ENCODE results near the gene HEATR5A. TPM values are rescaled to one million over a fixed set of nuclear protein-coding genes. Genes with fewer than 3 reads are reported as not detected.

The HEATR5A gene
- total RNA-seq, 1 donor from 2014 or later, result 14.1 TPM

DNA sequence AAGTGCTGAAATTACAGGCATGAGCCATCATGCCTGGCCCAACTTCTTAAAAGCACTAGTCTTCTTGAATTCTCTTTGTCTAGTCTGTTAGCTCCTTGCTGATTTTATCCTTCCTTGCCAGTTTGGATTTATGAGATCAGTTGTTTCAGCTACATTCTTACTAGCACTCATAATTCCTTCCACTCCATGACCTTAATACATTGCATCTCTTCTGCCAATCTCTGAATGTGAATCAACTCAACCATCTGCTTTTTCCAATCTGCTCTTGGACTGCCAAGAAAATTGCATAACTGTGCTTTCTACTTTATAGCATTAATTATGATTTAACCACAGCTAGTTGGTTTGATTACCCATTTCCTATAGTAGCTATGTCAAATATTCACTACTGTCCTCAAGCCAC, 14.9 kb upstream of the HEATR5A start:
- no peak overlapping the region for H3K27ac Mint-ChIP-seq (ENCODE audit: unreplicated experiment)
- DNase-seq, result no peak
- TF ChIP-seq, protein P1, sequence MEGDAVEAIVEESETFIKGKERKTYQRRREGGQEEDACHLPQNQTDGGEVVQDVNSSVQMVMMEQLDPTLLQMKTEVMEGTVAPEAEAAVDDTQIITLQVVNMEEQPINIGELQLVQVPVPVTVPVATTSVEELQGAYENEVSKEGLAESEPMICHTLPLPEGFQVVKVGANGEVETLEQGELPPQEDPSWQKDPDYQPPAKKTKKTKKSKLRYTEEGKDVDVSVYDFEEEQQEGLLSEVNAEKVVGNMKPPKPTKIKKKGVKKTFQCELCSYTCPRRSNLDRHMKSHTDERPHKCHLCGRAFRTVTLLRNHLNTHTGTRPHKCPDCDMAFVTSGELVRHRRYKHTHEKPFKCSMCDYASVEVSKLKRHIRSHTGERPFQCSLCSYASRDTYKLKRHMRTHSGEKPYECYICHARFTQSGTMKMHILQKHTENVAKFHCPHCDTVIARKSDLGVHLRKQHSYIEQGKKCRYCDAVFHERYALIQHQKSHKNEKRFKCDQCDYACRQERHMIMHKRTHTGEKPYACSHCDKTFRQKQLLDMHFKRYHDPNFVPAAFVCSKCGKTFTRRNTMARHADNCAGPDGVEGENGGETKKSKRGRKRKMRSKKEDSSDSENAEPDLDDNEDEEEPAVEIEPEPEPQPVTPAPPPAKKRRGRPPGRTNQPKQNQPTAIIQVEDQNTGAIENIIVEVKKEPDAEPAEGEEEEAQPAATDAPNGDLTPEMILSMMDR (IDR thresholded peaks at IDR 0.05; ENCODE audit: partially characterized antibody, unreplicated experiment), result no peak
- no peaks in the 10 kb centered on the region for H3K27me3 Mint-ChIP-seq (ENCODE audit: unreplicated experiment)
- H3K4me1 Mint-ChIP-seq (ENCODE audit: low read depth, unreplicated experiment), result no peaks in the 10 kb centered on the region
- peaks cover 12% of the 10 kb centered on the region for H3K36me3 Mint-ChIP-seq (ENCODE audit: unreplicated experiment)
- H3K9me3 Mint-ChIP-seq (ENCODE audit: unreplicated experiment), result no peaks in the 10 kb centered on the region
- no peak overlapping the region for H3K4me3 Mint-ChIP-seq (ENCODE audit: unreplicated experiment)

DNA sequence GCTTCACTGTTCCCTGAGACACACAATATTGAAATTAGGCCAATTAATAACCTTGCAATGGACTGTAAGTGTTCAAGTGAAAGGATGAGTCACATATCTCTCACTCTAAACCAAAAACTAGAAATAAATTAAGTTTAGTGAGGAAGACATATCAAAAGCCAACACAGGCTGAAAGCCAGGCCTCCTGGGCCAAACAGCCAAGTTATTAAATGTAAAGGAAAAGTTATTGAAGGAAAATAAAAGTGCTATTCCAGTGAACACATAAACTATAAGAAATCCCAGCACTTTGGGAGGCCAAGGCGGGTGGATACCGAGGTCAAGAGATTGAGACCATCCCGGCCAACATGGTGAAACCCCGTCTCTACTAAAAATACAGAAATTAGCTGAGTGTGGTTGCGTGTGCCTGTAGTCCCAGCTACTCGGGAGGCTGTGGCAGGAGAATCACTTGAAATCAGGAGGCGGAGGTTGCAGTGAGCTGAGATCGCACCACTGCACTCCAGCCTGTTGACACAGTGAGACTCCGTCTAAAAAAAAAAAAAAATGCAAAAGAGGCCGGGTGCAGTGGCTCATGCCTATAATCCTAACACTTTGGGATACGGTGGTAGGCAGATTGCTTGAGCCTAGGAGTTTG, 10.4 kb upstream of the HEATR5A start:
- H3K4me1 Mint-ChIP-seq (ENCODE audit: low read depth, unreplicated experiment), result no peaks in the 10 kb centered on the region
- H3K27ac Mint-ChIP-seq (ENCODE audit: unreplicated experiment), result no peak overlapping the region
- no peaks in the 10 kb centered on the region for H3K27me3 Mint-ChIP-seq (ENCODE audit: unreplicated experiment)
- H3K9me3 Mint-ChIP-seq (ENCODE audit: unreplicated experiment), result no peaks in the 10 kb centered on the region
- H3K36me3 Mint-ChIP-seq (ENCODE audit: unreplicated experiment), result peaks cover 7% of the 10 kb centered on the region
- H3K4me3 Mint-ChIP-seq (ENCODE audit: unreplicated experiment), result no peak overlapping the region
- TF ChIP-seq, protein P1 (IDR thresholded peaks at IDR 0.05; ENCODE audit: partially characterized antibody, unreplicated experiment), result no peak
- no peak for DNase-seq

DNA sequence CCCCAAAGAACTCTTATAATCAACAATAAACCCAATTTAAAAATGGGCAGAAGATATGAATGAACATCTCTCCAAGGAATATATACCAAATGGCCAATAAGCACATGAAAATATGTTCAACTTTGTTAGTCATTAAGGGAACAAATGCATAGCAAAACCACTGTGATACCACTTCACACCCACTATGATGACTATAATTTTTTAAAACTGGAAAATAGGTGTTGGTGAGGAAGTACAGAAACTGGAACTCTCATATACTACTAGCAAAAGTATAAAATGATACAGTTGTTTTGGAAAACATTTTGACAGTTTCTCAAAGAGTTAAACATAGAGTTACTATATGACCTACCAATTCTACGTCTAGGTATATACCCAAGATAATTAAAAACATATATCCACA, 9.4 kb upstream of the HEATR5A start:
- Mint-ChIP-seq H3K36me3 (ENCODE audit: unreplicated experiment) (peaks cover 7% of the 10 kb centered on the region), H3K27ac (ENCODE audit: unreplicated experiment) (no peak overlapping the region), H3K4me1 (ENCODE audit: low read depth, unreplicated experiment) (no peaks in the 10 kb centered on the region), H3K9me3 (ENCODE audit: unreplicated experiment) (no peaks in the 10 kb centered on the region), H3K4me3 (ENCODE audit: unreplicated experiment) (no peak overlapping the region), H3K27me3 (ENCODE audit: unreplicated experiment) (no peaks in the 10 kb centered on the region)
- DNase-seq, result no peak
- TF ChIP-seq, protein P1 (IDR thresholded peaks at IDR 0.05; ENCODE audit: partially characterized antibody, unreplicated experiment), result no peak

DNA sequence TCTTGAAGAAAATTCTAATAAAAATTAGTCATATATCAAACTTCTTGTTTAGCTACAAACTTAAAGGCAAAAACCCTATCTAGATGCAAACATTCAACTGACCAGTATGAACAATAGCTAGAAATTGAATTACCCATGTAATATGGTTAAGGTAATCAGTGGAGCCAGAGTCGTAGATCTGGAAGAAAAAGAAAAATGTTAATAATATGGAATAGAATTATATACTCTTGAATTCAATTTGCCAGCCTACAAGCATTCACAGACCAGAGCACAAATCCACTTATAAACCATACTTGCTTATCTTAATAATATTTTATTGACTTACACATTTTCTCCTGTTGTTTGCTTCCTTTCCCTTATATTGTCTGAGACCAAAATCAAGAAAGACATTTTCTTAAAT, 7.7 kb upstream of the HEATR5A start:
- Mint-ChIP-seq H3K27ac (ENCODE audit: unreplicated experiment) (no peak overlapping the region), H3K36me3 (ENCODE audit: unreplicated experiment) (peaks cover 7% of the 10 kb centered on the region), H3K9me3 (ENCODE audit: unreplicated experiment) (no peaks in the 10 kb centered on the region), H3K4me3 (ENCODE audit: unreplicated experiment) (no peak overlapping the region), H3K4me1 (ENCODE audit: low read depth, unreplicated experiment) (no peaks in the 10 kb centered on the region), H3K27me3 (ENCODE audit: unreplicated experiment) (no peaks in the 10 kb centered on the region)
- TF ChIP-seq, protein P1 (IDR thresholded peaks at IDR 0.05; ENCODE audit: partially characterized antibody, unreplicated experiment), result no peak
- DNase-seq, result no peak

DNA sequence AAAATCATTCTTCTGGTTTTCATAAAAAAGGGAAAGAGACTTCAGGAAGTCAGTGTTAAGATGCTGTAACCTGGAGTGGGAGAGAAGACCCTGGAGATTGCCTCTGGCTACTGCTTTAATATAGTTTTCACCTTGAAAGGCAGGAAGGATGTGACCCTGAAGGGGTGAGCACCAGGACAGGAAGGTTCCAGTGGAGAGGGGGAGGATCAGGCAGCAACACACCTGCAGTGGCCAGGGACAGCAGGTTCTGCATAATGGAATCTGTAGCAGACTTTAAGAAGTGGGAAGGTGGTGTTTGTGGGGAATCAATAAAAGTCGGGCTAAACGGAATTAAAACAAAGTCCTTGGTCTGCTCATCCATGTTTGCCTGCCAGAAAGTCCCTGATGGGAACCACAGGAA, 6.3 kb upstream of the HEATR5A start:
- Mint-ChIP-seq H3K36me3 (ENCODE audit: unreplicated experiment) (no peaks in the 10 kb centered on the region), H3K9me3 (ENCODE audit: unreplicated experiment) (no peaks in the 10 kb centered on the region), H3K4me3 (ENCODE audit: unreplicated experiment) (no peak overlapping the region), H3K4me1 (ENCODE audit: low read depth, unreplicated experiment) (no peaks in the 10 kb centered on the region), H3K27me3 (ENCODE audit: unreplicated experiment) (no peaks in the 10 kb centered on the region), H3K27ac (ENCODE audit: unreplicated experiment) (no peak overlapping the region)
- TF ChIP-seq, protein P1 (IDR thresholded peaks at IDR 0.05; ENCODE audit: partially characterized antibody, unreplicated experiment), result no peak
- DNase-seq, result no peak

Measured in glutamatergic neuron (in vitro differentiated cells).